ENCODE results near the gene MRPL28.
"Not testable (repeated sequence)": the region's sequence is repeated elsewhere in the genome, so short reads cannot be mapped to it uniquely, and the experiment has no call there.

MRPL28 gene

GRCh38 chr16:359871-360697 lies 10.3 kb downstream of the MRPL28 start:
- DNase-seq (ENCODE audit: low spot score) = no peak

- no peak for DNase-seq (ENCODE audit: low spot score)
Measured at GRCh38 chr16:359067-359763, 11.1 kb downstream of the MRPL28 start.

GRCh38 chr16:356741-357140 lies 13.6 kb downstream of the MRPL28 start:
- no peak for DNase-seq (ENCODE audit: low spot score)

- DNase-seq (ENCODE audit: low spot score) = no peak
Measured at GRCh38 chr16:354971-355461, 15.3 kb downstream of the MRPL28 start.

- no peak for DNase-seq (ENCODE audit: low spot score)
Measured at GRCh38 chr16:354291-354881, 16.0 kb downstream of the MRPL28 start.

DNA sequence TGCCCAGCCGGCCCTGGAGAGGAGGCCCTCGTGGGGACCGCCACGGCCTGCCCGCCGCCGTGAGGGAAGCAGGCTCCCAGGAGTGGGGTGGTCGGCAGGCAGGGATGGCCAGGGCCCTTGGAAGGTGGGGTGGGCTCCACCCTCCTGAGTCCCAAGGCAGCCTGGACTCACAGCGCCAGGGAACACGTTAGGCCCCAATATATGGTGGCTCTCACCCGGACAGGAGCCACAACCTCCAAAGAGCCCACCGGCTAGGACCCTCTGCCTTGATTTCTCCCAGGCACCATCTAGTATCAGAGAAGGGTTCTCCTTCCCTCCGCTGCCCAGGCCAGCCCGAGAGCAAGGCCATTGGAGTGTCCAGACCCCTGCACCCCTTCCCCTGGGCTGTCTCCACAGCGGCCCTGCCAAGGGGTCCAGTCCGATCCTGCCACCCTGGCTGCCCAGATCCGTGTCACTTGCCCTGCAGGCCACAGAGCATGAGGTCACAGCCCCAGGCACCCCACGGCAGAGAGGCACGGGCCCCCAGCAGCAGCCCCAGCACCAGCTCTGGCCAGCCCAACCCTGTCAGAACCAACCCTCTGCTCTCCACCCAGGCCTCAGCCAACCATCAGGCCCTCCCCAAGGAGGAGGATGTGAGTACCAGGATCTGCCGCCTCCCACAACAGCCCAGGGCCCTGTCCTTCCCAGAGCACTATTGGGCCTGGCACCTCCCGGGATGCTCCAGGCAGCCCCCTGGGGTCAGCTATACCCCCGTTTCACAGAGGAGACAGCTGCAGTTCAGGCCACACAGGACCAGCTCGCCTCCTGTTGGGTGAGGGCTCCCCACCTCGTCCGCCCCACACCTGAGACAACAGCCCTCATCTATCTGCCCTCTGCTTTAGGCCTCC lies 16.7 kb downstream of the MRPL28 start:
- no peak for DNase-seq (ENCODE audit: low spot score)

DNA sequence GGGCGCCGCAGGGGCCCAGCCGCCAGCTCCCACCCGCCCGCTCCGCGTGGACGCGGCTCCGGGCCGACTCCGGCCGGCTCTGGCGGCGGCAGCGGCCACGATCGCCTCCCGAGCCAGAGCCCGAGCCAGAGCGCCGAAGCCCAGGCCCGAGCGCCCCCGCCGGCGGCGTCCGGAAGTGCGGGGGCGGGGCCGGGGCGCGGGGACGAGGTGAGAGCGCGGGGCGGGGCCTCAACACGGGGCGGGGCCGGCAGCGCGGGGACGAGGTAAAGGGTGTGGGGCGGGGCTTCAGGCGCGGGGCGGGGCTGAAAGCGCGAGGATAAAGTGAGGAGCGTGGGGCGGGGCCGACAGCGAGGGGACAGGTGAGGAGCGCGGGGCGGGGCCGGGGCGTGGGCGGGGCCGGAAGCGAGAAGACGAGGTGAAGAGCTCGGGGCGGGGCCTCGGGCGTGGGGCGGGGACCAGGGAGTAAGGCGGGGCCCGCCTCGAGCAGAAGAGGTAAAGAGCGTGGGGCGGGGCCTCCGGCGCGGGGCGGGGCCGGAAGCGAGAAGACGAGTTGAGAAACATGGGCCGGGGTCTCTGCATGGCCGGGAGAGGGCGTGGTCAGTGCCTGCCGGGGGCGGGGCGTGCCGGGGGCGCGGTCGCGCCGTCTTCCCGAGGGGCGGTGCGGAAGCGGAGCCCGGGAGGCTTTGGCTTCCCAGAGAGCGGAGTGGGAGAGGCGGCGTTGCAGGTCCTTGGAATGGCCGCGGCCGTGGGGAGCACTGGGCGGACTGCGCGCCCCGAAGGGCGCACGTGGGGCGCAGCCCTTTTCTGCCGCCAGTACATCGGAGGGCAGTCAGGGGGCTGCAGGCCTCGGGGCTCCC lies 17.6 kb downstream of the MRPL28 start, which contains the start of gene AXIN1:
Gene AXIN1, minus strand, starts transcription at position 177 of the 857 bp plus-strand sequence. CDS start 5,698 bp downstream, outside the sequence.
- DNase-seq (ENCODE audit: low spot score) = peak; percentile 95

GRCh38 chr16:351804-352520 lies 18.4 kb downstream of the MRPL28 start:
- peak; percentile 67 for DNase-seq (ENCODE audit: low spot score)

DNA sequence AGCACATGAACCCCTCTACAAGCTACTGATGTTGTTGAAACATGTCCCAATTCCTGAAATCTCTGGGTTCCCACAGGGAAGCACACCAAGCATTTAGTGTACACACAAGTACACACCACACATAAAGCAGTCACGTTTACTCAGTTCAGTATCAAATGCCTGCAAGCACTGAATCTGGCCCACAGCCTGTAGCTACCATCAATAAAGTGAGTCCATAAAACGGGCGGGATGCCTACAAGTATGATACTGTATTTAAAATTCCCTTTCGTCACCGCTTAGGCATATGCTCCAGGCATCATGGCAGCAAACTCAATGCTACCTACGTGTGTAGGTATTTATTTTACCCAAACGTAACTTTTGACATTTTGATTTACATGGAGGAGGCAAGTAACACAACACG lies 20.1 kb downstream of the MRPL28 start:
- no peak for DNase-seq (ENCODE audit: low spot score)

DNA sequence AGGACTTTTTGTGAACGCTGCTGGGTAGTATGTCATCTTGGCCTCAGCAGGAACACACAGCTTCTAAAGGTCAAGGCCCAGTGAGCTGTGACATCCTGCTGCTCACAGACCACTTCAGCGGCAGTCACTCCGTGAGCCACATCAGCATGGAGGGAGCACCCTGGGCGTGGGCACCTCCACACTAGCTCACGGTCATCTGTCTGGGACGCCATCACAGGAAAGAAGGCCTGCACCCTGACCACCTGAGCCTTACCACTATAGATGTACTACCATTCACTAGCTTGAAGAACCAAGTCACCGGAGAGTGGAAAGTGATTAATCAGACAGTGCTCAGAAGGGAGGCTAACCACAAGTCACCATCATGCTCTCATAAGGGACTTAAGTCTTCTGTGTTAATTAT lies 21.1 kb downstream of the MRPL28 start:
- DNase-seq (ENCODE audit: low spot score) = no peak

DNA sequence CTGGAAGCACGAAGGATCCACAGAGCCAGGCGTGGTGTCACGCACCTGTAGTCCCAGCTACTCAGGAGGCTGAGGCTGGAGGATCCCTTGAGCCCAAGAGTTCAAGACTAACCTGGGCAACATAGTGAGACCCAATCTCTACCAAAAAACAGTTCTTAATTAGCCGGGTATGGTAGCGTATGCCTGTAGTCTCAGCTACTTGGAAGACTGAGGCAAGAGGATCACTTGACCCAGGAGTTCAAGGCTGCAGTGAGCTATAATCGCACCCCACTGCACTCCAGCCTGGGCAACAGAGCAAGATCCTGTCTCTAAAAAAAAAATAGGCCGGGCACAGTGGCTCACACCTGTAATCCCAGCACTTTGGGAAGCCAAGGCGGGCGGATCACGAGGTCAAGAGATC lies 21.8 kb downstream of the MRPL28 start:
- DNase-seq (ENCODE audit: low spot score) = not testable (repeated sequence)

GRCh38 chr16:347203-347602 lies 23.1 kb downstream of the MRPL28 start:
- DNase-seq (ENCODE audit: low spot score) = no peak

GRCh38 chr16:346587-346986 lies 23.8 kb downstream of the MRPL28 start:
- DNase-seq (ENCODE audit: low spot score) = no peak

DNA sequence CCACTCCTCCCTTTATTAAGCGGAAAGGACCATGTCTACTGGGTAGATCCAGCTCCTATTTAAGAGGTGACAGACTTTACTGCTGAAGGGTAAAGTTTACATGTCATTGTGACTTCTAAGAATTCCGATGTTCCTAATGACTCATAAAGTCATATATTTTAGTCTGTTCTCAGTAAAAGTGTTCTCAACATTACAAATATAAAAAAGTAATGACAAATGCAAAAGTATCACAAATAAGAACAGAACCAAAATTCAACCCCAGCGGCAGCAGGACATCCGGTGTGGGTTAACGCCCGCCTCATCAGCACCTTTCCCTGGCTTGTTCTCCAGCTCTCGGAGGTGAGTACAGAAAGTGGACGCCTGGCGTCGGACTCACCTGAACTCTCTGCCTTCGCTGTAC lies 24.6 kb downstream of the MRPL28 start:
- DNase-seq (ENCODE audit: low spot score) = no peak

DNA sequence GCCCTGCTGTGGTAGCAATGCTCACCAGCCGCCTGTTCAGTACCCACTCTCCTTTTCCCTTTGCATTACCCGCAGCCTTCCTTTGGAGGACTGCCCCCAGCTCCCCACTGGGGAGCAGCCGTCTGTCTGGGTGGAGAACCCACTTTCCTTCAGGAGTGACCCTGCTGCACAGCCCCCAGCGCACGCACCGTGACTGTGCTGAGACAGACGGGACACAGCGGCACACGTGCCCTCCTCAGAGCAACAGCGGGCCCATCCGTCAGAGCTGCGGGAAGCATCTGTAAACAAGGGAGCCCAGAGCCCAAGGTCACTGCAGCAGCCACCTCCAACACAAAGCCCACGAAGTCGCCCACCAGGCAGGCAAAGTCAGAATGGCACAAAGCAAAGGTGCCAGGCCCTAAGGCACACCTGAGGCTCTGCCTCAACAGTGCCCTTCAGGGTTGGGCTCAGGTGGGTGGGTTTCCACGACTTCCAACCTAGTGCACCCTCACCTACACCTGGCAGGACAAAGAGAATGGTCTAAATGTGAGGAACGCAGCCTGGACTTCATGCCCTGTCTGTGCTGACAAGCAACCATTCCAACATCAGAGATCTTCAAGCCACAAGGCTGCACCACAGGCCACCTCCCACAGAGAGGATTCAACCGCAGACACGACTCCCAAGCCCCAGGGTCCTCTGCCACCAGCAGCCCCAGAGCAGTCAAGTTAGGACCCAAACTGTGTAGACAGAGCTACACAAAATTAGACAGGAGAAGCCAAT lies 27.7 kb downstream of the MRPL28 start:
- no peak for DNase-seq (ENCODE audit: low spot score)

- DNase-seq (ENCODE audit: low spot score) = not testable (repeated sequence)
Measured at GRCh38 chr16:341974-342336, 28.4 kb downstream of the MRPL28 start.

DNA sequence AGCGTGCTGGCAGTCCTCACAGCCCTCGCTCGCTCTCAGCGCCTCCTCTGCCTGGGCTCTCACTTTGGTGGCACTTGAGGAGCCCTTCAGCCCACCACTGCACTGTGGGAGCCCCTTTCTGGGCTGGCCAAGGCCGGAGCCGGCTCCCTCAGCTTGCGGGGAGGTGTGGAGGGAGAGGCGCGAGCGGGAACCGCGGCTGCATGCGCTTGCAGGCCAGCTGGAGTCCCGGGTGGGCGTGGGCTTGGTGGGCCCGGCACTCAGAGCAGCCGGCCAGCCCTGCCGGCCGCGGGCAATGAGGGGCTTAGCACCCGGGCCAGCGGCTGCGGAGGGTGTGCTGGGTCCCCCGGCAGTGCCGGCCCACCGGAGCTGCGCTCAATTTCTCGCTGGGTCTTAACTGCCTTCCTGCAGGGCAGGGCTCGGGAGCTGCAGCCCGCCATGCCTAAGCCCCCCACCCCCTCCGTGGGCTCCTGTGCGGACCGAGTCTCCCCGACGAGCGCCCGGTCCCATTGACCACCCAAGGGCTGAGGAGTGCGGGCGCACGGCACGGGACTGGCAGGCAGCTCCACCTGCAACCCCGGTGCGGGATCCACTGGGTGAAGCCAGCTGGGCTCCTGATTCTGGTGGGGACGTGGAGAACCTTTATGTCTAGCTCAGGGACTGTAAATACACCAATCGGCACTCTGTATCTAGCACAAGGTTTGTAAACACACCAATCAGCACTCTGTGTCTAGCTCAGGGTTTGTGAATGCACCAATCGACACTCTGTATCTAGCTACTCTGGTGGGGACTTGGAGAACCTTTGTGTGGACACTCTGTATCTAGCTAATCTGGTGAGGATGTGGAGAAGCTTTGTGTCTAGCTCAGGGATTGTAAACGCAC lies 29.0 kb downstream of the MRPL28 start:
- DNase-seq (ENCODE audit: low spot score) = not testable (repeated sequence)

DNA sequence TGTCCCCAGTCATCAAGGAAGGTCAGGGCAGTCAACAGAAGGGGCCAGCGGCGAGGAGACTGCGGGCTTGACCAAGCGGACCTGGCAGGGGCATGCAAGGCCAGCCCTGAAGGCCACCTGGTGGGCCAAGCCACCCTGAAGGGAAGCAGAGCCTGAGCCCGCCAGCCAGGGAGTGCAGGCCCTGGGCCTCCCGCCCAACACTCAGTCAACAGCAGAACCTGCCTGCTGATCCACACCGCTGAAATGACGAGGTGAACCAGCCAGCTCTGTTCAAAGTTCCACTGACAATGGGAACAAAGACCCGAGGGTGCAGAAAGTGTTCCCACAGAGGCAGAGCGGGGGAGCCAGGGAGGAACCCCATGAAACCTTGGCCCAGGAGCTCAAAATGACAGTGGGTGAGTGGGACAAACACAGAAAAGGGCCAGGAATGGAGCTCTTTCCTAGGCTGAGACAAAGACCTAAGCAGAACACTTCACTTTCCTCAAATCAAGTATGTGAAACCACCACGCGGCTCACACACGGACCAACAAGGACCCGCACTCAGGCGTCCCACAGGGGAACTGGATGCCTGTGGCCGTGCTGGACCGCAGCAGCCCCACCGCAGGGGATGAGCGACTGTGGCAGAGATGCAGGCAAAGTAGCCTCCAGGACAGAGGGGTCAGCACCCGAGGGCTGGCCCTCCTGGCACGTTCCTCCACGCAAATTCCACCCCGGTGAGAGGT lies 29.8 kb downstream of the MRPL28 start:
- DNase-seq (ENCODE audit: low spot score) = no peak

Data from AG20443 (cell line).